HG03457 (cell line): ENCODE measurements around the gene TMEM126A.
"Not testable (repeated sequence)": the region's sequence is repeated elsewhere in the genome, so short reads cannot be mapped to it uniquely, and the experiment has no call there.

Source experiments
- ATAC-seq: cut with Tn5 transposase; IDR thresholded peaks from one replicate; pipeline ENCODE4 v1.9.1; 2021; ENCODE audit warnings: moderate number of reproducible peaks; ENCODE audit not compliant: unreplicated experiment

TMEM126A gene

GRCh38 chr11:85656777-85657176, 9.0 kb downstream of the TMEM126A start:
- no peak for ATAC-seq

GRCh38 chr11:85658180-85658579, 10.4 kb downstream of the TMEM126A start:
- ATAC-seq = no peak

DNA sequence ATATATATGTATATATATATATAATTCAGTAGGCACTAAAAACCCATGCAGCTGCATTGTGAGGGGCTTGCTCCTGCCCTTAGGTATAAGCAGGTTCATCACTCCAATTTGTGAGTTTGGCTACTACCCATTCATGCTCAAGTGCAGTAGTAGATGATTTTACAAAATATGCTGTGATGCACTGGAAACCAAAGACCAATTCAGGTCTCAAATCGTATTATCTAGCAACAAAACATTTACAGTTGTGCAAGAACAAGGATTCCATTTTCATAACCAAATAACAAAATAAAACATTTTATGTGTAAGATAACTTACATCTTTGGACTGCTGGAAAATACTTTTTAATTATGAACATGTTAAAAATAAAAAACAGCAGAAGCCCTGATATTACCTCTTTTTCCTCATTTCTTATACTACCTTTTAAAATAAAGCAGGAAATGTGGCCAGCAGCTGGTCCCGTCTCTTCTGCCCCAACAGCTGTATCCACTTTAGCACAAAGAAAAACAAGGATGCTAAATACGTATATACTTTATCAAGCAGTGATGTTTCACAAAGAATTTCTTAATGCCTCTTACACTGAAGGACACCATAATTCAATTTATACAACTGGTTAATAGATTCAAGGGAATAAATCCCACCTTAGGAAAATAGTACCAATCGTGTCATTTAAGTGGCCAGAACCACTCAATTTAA, 14.4 kb downstream of the TMEM126A start:
- no peak for ATAC-seq

DNA sequence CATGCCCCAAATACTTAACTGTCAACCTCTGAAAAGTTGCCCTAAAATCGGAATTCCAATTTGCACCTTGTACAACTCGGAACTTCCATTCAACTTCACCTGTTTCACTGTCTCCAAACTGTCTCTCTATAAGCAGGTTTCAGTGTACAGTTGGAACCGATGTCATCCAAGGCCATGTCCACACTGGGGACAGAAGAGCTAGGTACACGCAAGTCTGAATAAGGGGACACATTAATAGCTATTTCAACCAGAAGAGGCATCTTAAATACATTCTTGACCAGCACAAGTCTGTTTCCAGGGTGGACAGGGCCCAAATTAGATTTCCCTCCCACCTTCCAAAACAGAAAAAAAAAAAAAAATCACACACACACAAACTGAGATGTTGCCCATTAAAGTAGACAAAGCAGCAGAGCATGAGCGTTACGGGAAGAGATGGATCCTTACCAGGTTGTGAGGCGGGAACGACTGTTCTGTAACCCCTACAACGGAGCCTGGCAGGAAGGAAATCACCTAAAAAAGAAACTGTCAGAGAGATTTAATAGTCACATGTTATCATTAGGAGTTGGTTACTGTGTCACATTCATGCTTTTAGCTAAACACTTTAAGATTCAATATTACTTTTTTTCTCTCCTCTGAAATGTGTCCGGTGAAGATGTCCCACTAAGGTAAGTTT, 15.4 kb downstream of the TMEM126A start:
- no peak for ATAC-seq

- peak; percentile 43 for ATAC-seq
Observed at GRCh38 chr11:85663753-85664614, 16.2 kb downstream of the TMEM126A start.

DNA sequence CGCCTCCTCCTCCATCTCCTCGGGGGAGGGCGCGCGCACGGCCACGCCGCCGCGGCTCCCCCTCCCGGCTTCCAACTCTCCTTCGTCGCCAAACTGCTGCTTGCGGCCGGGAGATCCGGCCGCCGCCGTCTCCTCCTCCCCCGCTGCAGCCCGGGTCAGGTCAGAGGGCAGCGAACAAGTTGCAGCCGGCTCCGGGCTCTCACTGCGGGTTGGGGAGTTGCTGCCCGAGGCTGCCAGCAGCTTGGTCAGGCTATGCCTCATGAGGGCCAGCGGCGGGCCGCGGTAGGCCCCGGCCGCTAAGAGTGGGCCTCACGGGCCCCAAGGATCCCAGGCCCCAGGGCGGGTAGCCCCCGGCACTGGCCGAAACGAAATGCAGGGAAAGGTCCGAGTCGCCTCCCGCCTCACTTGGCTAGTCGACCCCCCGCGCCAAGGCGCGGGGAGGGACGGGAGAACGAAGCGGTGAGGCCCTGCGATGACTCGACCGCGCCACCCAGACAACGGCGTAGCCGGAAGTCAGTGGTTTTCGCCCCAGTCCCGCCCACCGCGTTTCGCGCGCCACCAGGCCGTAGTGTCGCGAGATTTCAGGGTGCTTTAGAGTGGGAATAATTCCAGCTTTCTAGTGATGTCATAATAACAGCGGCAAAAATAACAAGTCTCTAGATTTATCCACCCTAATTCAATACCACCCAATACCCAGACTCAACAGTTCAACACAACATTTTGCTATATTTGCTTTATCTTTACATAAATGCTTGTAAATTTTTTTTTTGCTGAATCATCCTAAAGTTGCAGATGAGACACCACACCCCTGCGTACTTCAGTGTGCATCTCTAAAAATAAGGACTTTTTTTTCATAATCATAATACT, 17.1 kb downstream of the TMEM126A start, which contains the start of gene CREBZF:
TSS of gene CREBZF (minus strand) at position 515 of the 867 bp plus-strand sequence. CDS start at position 261, 254 bp downstream.
- peak; percentile 89 for ATAC-seq

DNA sequence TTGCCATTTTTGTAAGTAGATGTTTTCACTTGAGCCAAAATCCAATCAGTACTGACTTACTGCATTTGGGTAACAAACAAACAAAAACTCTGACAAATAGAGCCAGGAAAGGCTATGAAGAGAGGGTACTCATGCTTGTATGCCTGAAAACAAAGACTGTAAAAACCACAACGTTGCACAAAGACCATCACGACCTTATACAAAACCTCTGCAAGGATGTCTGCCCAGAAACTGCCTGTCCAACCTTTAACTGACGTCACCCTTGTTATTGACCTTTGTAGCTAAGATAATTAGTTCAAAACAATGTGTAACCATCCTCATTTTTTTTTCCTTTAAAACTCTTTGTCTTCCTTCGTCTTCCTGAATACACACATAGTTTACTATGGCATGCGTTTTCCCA, 18.0 kb downstream of the TMEM126A start:
- ATAC-seq = no peak

GRCh38 chr11:85666687-85667086, 18.9 kb downstream of the TMEM126A start:
- ATAC-seq = no peak

DNA sequence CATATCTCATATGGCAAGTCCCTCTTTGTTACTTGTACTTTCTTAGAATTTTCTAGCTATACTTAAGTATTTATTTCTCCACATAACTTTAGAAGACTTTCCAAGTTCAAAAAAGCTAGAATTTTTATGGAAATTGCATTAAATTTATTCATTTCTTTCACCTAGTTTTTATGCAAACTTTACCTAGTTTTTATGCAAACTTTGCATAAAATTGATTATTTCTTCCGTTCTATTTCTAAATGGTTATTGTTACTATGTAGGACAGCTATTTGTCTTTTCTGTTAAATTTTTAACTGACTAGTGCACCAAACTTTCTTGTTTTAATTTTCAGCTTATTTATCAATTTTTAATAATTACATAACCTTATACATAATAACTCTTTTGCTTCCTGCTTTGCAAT, 20.4 kb downstream of the TMEM126A start:
- no peak for ATAC-seq

GRCh38 chr11:85670949-85671663, 23.3 kb downstream of the TMEM126A start:
- not testable (repeated sequence) for ATAC-seq

GRCh38 chr11:85672105-85672902, 24.5 kb downstream of the TMEM126A start:
- no peak for ATAC-seq

DNA sequence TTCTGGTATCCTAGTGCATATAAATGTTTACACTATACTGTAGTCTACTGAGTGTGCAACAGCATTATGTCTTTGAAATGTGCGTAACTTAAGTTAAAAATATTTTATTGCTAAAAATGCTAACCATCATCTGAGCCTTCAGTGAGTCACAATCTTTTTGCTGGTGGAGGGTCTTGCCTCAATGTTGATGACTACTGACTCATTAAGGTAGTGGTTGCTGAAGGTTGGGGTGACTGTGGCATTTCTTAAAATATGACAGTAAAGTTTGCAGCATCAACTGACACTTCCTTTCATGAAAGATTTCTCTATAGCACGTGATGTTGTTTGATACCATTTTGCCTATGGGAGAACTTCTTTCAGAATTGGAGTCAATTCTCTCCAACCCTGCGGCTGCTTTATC, 25.6 kb downstream of the TMEM126A start:
- ATAC-seq = no peak

GRCh38 chr11:85679576-85679975, 31.8 kb downstream of the TMEM126A start:
- no peak for ATAC-seq

DNA sequence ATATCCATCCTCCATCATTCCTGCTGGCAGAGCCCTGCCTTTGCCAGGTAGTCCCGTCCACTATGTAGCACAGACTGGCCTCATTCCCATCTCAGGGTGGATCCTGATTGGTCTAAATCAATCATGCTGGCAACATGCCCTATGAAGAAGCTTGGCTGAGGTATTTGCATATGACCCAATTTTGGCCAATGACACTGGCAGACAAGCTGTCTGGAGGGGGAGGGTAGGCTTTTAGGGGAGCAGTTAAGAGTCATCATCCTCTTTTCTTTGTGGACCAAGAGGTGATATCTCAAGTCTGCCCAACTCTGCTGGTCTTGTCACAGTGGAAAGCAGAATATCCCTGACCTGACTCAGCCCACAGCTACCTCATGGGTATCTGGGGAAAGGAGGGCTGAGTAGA, 33.1 kb downstream of the TMEM126A start:
- ATAC-seq = no peak

DNA sequence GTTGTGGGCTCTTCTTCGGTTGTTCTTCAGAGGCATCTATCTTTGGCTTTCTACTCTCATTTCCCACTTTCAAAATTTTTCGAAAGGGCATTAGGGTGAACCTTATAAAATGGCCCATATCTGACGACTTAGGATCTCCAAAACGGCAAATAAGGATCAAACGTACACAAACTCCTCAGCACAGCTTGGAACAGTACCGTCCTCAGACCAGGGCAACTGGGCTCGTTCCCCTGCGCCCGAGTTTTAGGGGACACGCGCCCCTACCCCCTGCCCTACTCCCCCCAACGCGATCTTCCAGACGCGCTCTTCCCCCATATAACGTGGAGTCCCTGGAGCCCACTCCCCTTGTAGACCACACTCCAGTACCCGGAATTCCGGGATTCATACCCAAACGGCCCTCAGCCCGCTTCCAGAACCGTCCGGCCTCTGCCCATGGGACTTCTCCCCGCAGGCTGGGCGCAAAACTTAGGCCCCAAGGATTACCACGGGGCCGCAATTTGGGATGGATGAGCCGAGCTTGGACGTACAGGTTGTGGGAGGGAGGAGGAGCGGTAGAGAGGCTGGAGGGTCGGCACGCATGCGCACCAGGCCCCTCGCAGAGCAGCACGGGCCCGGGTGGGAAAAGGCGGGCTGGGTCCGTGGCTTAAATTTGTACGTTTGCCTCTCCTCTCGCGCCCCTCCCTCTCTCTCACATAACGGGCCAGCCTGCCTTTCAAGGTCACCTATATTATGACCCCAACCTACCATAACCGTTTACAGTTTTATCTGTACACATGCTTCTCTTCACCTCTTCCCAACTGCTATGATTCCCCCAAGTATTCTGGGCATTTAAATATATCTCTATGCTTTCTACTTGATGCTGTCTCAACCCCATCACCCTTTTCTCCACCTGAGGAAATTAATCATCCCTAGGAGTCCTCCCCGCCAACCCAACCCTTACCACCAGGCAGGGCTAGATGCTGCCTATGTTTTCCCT, 34.9 kb downstream of the TMEM126A start:
- peak; percentile 88 for ATAC-seq

DNA sequence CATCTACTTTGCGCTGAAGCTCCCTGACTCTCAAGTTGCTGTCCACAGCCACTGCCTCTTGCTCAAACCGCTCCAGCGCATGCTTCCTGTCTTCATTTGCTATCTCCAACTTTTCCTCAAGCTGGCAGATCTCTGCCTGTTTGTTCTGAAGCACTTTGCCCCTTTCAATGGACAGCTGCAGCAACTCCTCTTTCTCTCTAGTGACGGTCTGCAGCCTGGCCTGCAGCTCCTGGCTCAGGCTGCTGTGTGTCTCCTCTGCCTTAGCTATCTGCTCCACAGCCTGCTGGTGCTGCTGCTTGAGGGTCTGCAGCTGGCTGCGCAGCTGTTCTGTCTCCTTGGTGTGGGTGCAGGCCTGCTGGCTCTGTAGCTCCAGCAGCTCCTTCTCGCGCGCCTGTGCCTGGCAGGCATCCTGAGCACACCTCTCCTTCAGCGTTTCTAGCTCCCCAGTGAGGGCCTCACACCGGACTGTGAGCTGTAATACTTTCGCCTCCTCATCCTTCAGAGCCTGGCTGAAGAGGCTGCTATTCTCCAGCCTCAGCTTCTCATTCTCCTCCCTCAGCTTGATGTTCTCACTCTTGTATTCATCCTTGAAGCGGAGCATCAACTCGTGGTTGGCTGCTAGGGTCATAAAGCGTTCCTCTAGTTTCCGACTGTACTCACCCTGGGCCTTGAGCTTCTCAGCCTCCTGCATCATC, 37.5 kb downstream of the TMEM126A start:
- ATAC-seq = no peak

GRCh38 chr11:85685820-85686459, 38.2 kb downstream of the TMEM126A start, which contains the start of gene CCDC89:
Gene CCDC89, minus strand, starts transcription at chr11:85686195. Its CDS starts 65 bp downstream, at chr11:85686130.
- ATAC-seq = no peak
